ENCODE measurements around the gene CFAP77.

GRCh38 chr9:132559711-132560110, 149.7 kb downstream of the CFAP77 start:
- TF ChIP-seq REST (IDR thresholded peaks at IDR 0.05; ENCODE audit: insufficient replicate concordance, low read depth): no peak
- no peak for TF ChIP-seq CTCF (IDR thresholded peaks at IDR 0.05; ENCODE audit: insufficient read depth, low read length)
- TF ChIP-seq SPI1 (IDR thresholded peaks at IDR 0.05; ENCODE audit: borderline replicate concordance, low read depth): no peak
